HFFc6 (cell line): ENCODE data around the gene GREB1. TPM values are rescaled to one million over a fixed set of nuclear protein-coding genes. Genes with fewer than 3 reads are reported as not detected.

Experiments used
- DNase-seq: peaks from one replicate; pipeline ENCODE4 v3.0.0-alpha.2; 2018
- H3K27ac Mint-ChIP-seq: 2 replicates; pipeline ENCODE4 v1.8.0; 2020; ENCODE audit warnings: mild to moderate bottlenecking, mixed read lengths
- H3K27me3 Mint-ChIP-seq: 2 replicates; pipeline ENCODE4 v1.8.0; 2021; ENCODE audit warnings: mild to moderate bottlenecking, moderate library complexity, mixed read lengths; ENCODE audit not compliant: insufficient read depth
- H3K36me3 Mint-ChIP-seq: 2 replicates; pipeline ENCODE4 v1.8.0; 2021; ENCODE audit warnings: low read depth, mixed read lengths
- H3K4me1 Mint-ChIP-seq: 2 replicates; pipeline ENCODE4 v1.8.0; 2020; ENCODE audit warnings: low read depth, mixed read lengths
- H3K4me3 Mint-ChIP-seq: 2 replicates; pipeline ENCODE4 v1.8.0; 2020; ENCODE audit warnings: mild to moderate bottlenecking, moderate library complexity, mixed read lengths
- H3K9me3 Mint-ChIP-seq: 2 replicates; pipeline ENCODE4 v1.8.0; 2020; ENCODE audit warnings: mild to moderate bottlenecking, mixed read lengths
- total RNA-seq, 6 experiments: library from RNA; stranded (reverse); fragmentation: NEBNext Ultra II Directional; extraction: Animal tissue kit (Norgen Biotek cat#: 25700); gene quantifications; 2 replicates in 1 of 6; 3 replicates in 5 of 6; pipeline ENCODE4 v1.2.3, GENCODE V29; 2021
- TF ChIP-seq, protein P1 (sequence below): fragments of 200-600 bp; sonication (generic); IDR thresholded peaks from 2 replicates; pipeline ENCODE4 v1.5.0; 2021; ENCODE audit warnings: antibody characterized with exemption, mild to moderate bottlenecking

The GREB1 gene
- total RNA-seq, 6 experiments from 2014 or later, result 0.07 to 0.11 (median 0.09) TPM; not detected in 3

DNA sequence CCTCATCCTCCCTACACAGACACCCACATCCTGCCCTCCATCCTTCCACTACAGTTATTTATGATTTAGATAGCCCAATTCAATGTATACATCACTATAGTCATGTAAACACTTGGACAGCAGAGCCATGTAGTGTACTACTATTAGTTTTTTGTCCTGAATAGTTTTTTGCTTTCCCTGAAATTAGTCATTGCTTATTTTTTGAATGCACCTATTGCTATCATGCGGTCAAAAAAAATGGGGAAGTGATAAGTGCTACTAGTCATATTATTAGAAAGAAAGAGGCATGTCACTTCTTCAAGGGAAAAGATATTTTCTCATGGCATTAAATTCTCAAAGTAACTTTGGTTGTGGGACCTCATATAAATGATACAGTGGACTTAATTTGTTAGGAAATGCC is 6.8 kb upstream of the GREB1 start:
- H3K27ac Mint-ChIP-seq, result no peak overlapping the region

GRCh38 chr2:11528228-11528627 is 5.6 kb upstream of the GREB1 start:
- DNase-seq, result no peak
- Mint-ChIP-seq H3K4me3 (no peak overlapping the region), H3K36me3 (no peaks in the 10 kb centered on the region), H3K27me3 (peaks cover 17% of the 10 kb centered on the region), H3K9me3 (peaks cover 4% of the 10 kb centered on the region; the same call in 1 of the 2 replicates), H3K4me1 (peaks cover 11% of the 10 kb centered on the region), H3K27ac (no peak overlapping the region)
- TF ChIP-seq, protein P1, sequence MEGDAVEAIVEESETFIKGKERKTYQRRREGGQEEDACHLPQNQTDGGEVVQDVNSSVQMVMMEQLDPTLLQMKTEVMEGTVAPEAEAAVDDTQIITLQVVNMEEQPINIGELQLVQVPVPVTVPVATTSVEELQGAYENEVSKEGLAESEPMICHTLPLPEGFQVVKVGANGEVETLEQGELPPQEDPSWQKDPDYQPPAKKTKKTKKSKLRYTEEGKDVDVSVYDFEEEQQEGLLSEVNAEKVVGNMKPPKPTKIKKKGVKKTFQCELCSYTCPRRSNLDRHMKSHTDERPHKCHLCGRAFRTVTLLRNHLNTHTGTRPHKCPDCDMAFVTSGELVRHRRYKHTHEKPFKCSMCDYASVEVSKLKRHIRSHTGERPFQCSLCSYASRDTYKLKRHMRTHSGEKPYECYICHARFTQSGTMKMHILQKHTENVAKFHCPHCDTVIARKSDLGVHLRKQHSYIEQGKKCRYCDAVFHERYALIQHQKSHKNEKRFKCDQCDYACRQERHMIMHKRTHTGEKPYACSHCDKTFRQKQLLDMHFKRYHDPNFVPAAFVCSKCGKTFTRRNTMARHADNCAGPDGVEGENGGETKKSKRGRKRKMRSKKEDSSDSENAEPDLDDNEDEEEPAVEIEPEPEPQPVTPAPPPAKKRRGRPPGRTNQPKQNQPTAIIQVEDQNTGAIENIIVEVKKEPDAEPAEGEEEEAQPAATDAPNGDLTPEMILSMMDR, result no peak

More for the DNA sequence above, 6.8 kb upstream of the GREB1 start:
- Mint-ChIP-seq H3K4me1 (peaks cover 2% of the 10 kb centered on the region), H3K36me3 (no peaks in the 10 kb centered on the region), H3K9me3 (peaks cover 4% of the 10 kb centered on the region; the same call in 1 of the 2 replicates), H3K27me3 (peaks cover 17% of the 10 kb centered on the region), H3K4me3 (no peak overlapping the region)
- no peak for DNase-seq
- TF ChIP-seq, protein P1, result no peak

GRCh38 chr2:11530864-11531465 is 2.9 kb upstream of the GREB1 start:
- no peak overlapping the region for H3K27ac Mint-ChIP-seq
- TF ChIP-seq, protein P1, result no peak
- H3K9me3 Mint-ChIP-seq, result peaks cover 4% of the 10 kb centered on the region; the same call in 1 of the 2 replicates
- DNase-seq, result no peak
- H3K4me3 Mint-ChIP-seq, result no peak overlapping the region
- peaks cover 20% of the 10 kb centered on the region for H3K4me1 Mint-ChIP-seq
- no peaks in the 10 kb centered on the region for H3K36me3 Mint-ChIP-seq
- peaks cover 19% of the 10 kb centered on the region for H3K27me3 Mint-ChIP-seq

GRCh38 chr2:11532416-11533055 is 1.3 kb upstream of the GREB1 start:
- Mint-ChIP-seq H3K27me3 (peaks cover 22% of the 10 kb centered on the region), H3K27ac (no peak overlapping the region), H3K36me3 (no peaks in the 10 kb centered on the region)

GRCh38 chr2:11534071-11534745 is 363 bp downstream of the GREB1 start:
- no peaks in the 10 kb centered on the region for H3K36me3 Mint-ChIP-seq

More at GRCh38 chr2:11532416-11533055, 1.3 kb upstream of the GREB1 start:
- peak; percentile 30 for DNase-seq
- TF ChIP-seq, protein P1, result no peak
- Mint-ChIP-seq H3K4me3 (no peak overlapping the region), H3K9me3 (no peaks in the 10 kb centered on the region), H3K4me1 (peaks cover 20% of the 10 kb centered on the region)

More at GRCh38 chr2:11534071-11534745, 363 bp downstream of the GREB1 start:
- DNase-seq, result no peak
- H3K27ac Mint-ChIP-seq, result no peak overlapping the region
- H3K27me3 Mint-ChIP-seq, result peaks cover 21% of the 10 kb centered on the region
- H3K4me1 Mint-ChIP-seq, result peaks cover 20% of the 10 kb centered on the region
- TF ChIP-seq, protein P1, result no peak
- H3K4me3 Mint-ChIP-seq, result no peak overlapping the region
- H3K9me3 Mint-ChIP-seq, result no peaks in the 10 kb centered on the region
